ENCODE measurements around the gene TMC5.
"Not testable (repeated sequence)": the region's sequence is repeated elsewhere in the genome, so short reads cannot be mapped to it uniquely, and the experiment has no call there.

GRCh38 chr16:19412055-19412454, 5.6 kb upstream of the TMC5 start:
- TF ChIP-seq, protein P1, sequence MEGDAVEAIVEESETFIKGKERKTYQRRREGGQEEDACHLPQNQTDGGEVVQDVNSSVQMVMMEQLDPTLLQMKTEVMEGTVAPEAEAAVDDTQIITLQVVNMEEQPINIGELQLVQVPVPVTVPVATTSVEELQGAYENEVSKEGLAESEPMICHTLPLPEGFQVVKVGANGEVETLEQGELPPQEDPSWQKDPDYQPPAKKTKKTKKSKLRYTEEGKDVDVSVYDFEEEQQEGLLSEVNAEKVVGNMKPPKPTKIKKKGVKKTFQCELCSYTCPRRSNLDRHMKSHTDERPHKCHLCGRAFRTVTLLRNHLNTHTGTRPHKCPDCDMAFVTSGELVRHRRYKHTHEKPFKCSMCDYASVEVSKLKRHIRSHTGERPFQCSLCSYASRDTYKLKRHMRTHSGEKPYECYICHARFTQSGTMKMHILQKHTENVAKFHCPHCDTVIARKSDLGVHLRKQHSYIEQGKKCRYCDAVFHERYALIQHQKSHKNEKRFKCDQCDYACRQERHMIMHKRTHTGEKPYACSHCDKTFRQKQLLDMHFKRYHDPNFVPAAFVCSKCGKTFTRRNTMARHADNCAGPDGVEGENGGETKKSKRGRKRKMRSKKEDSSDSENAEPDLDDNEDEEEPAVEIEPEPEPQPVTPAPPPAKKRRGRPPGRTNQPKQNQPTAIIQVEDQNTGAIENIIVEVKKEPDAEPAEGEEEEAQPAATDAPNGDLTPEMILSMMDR (IDR thresholded peaks at IDR 0.05) = not testable (repeated sequence)
- TF ChIP-seq POLR2A (IDR thresholded peaks at IDR 0.05) = not testable (repeated sequence)

All from thyroid gland (tissue), 4 donors.